NOMO-1 treated with DMSO at 0.1 percent for 48 hours (cell line): ENCODE data around the gene ADM2.

Source experiments
- DNase-seq: peaks from one replicate; lab custom pipeline; 2025; ENCODE audit not compliant: unreplicated experiment; lab: John Stamatoyannopoulos, UW

The ADM2 gene

GRCh38 chr22:50467341-50467740, 14.0 kb upstream of the ADM2 start:
- DNase-seq: no peak

- no peak for DNase-seq
Observed at GRCh38 chr22:50467773-50468440, 13.4 kb upstream of the ADM2 start.

GRCh38 chr22:50468626-50469025, 12.7 kb upstream of the ADM2 start:
- no peak for DNase-seq

GRCh38 chr22:50469377-50470305, 11.7 kb upstream of the ADM2 start:
- DNase-seq: peak; percentile 81

- DNase-seq: no peak
Observed at GRCh38 chr22:50470491-50470890, 10.9 kb upstream of the ADM2 start.

- DNase-seq: no peak
Observed at GRCh38 chr22:50471197-50471847, 10.0 kb upstream of the ADM2 start.

- no peak for DNase-seq
Observed at GRCh38 chr22:50471962-50472361, 9.4 kb upstream of the ADM2 start.

GRCh38 chr22:50473088-50473487, 8.3 kb upstream of the ADM2 start:
- DNase-seq: no peak

- peak; percentile 21 for DNase-seq
Observed at GRCh38 chr22:50473855-50474671, 7.3 kb upstream of the ADM2 start.

- peak; percentile 79 for DNase-seq
Observed at GRCh38 chr22:50474710-50475651, 6.4 kb upstream of the ADM2 start, which contains the start of gene SBF1. Gene SBF1 (minus strand): TSS chr22:50475035. CDS start chr22:50474840, 195 bp downstream.

- DNase-seq: no peak
Observed at GRCh38 chr22:50475652-50476002, 5.7 kb upstream of the ADM2 start.

- DNase-seq: no peak
Observed at GRCh38 chr22:50476868-50477267, 4.5 kb upstream of the ADM2 start.

GRCh38 chr22:50477923-50478322, 3.4 kb upstream of the ADM2 start:
- no peak for DNase-seq

GRCh38 chr22:50479721-50480120, 1.6 kb upstream of the ADM2 start:
- no peak for DNase-seq

GRCh38 chr22:50481045-50481439, 301 bp upstream of the ADM2 start:
- no peak for DNase-seq

- no peak for DNase-seq
Observed at GRCh38 chr22:50482107-50483074, 1.0 kb downstream of the ADM2 start.

GRCh38 chr22:50483106-50483505, 1.8 kb downstream of the ADM2 start:
- no peak for DNase-seq

- no peak for DNase-seq
Observed at GRCh38 chr22:50483556-50483955, 2.2 kb downstream of the ADM2 start.
